Caco-2 (cell line): Measurements from ENCODE around the gene FCMR. TPM values are rescaled to one million over a fixed set of nuclear protein-coding genes. Genes with fewer than 3 reads are reported as not detected.

Source experiments
- BruUV-seq: library from RNA; stranded (reverse); fragments of 400-500 nt; replicated peaks from 2 replicates; lab custom pipeline; 2021; lab: Mats Ljungman, UMichigan
- CTCF ChIA-PET: fragments of 300-600 bp; sonication (Branson Sonifier 250); formaldehyde crosslinking; loops from one replicate; lab custom pipeline; 2022; ENCODE audit warnings: antibody characterized with exemption; lab: Charles Lee
- POLR2A ChIA-PET: fragments of 300-600 bp; sonication (Branson Sonifier 250); formaldehyde crosslinking; loops from one replicate; lab custom pipeline; 2022; ENCODE audit warnings: antibody characterized with exemption; lab: Charles Lee
- DNase-seq, 2 experiments: peaks; one replicate each; pipeline versions ENCODE4 v3.0.0 to v3.0.0-alpha.2; 2020 to 2022
- H3K27me3 ChIP-seq: replicated peaks from 2 replicates; pipeline ENCODE4 v1.6.0; 2011; ENCODE audit warnings: low read length; ENCODE audit not compliant: control insufficient read depth, insufficient read depth
- H3K36me3 ChIP-seq: 2 replicates; pipeline ENCODE4 v1.5.1; 2011; ENCODE audit warnings: low read length; ENCODE audit not compliant: control insufficient read depth, insufficient read depth
- H3K4me1 ChIP-seq: fragments of 250-450 bp; sonication (Bioruptor Pico); 2 replicates; pipeline ENCODE4 v1.5.1; 2020; ENCODE audit warnings: mild to moderate bottlenecking
- H3K4me3 ChIP-seq: 2 replicates; pipeline ENCODE4 v1.5.1; 2011; ENCODE audit warnings: low read depth, mild to moderate bottlenecking, control low read depth, low read length
- H3K9me3 ChIP-seq: fragments of 250-450 bp; sonication (Bioruptor Pico); 2 replicates; pipeline ENCODE4 v1.5.1; 2020; ENCODE audit warnings: mild to moderate bottlenecking, moderate library complexity
- H3K27ac Mint-ChIP-seq: one replicate; pipeline ENCODE4 v1.8.0; 2022; ENCODE audit warnings: mixed read lengths; ENCODE audit not compliant: unreplicated experiment
- H3K27me3 Mint-ChIP-seq: one replicate; pipeline ENCODE4 v1.8.0; 2022; ENCODE audit warnings: mixed read lengths; ENCODE audit not compliant: insufficient read depth, unreplicated experiment
- H3K36me3 Mint-ChIP-seq: one replicate; pipeline ENCODE4 v1.8.0; 2022; ENCODE audit warnings: mild to moderate bottlenecking, mixed read lengths; ENCODE audit not compliant: insufficient read depth, unreplicated experiment
- H3K4me1 Mint-ChIP-seq: one replicate; pipeline ENCODE4 v1.8.0; 2022; ENCODE audit warnings: low read depth, mixed read lengths; ENCODE audit not compliant: unreplicated experiment
- H3K4me3 Mint-ChIP-seq: one replicate; pipeline ENCODE4 v1.8.0; 2022; ENCODE audit warnings: mild to moderate bottlenecking, moderate library complexity, mixed read lengths; ENCODE audit not compliant: unreplicated experiment
- H3K9me3 Mint-ChIP-seq: one replicate; pipeline ENCODE4 v1.8.0; 2022; ENCODE audit warnings: mixed read lengths; ENCODE audit not compliant: unreplicated experiment
- intact Hi-C: fragments of 100-400 bp; cut with micrococcal nuclease; formaldehyde crosslinking; loops from one replicate; pipeline ENCODE4 v1.10.0; 2022; ENCODE audit not compliant: unreplicated experiment
- total RNA-seq: library from RNA; stranded (reverse); gene quantifications from 2 replicates; pipeline ENCODE4 v1.2.3, GENCODE V29; 2022
- TF ChIP-seq, protein P1 (sequence below), 2 experiments: fragments of 200-600 bp in 1 of 2; IDR thresholded peaks; 1 replicate in 1 of 2; 2 replicates in 1 of 2; pipeline versions ENCODE4 v1.5.1 to v1.8.0; 2011 to 2022; ENCODE audit warnings: antibody characterized with exemption in 1 of 2, control low read depth in 1 of 2, inconsistent platforms in 1 of 2, low read depth in 1 of 2, low read length in 1 of 2, mild to moderate bottlenecking in 1 of 2, moderate library complexity in 1 of 2; ENCODE audit not compliant: insufficient read depth in 1 of 2, severe bottlenecking in 1 of 2, unreplicated experiment in 1 of 2

FCMR gene
- total RNA-seq, 1 experiment from 2014 or later, result not detected

DNA sequence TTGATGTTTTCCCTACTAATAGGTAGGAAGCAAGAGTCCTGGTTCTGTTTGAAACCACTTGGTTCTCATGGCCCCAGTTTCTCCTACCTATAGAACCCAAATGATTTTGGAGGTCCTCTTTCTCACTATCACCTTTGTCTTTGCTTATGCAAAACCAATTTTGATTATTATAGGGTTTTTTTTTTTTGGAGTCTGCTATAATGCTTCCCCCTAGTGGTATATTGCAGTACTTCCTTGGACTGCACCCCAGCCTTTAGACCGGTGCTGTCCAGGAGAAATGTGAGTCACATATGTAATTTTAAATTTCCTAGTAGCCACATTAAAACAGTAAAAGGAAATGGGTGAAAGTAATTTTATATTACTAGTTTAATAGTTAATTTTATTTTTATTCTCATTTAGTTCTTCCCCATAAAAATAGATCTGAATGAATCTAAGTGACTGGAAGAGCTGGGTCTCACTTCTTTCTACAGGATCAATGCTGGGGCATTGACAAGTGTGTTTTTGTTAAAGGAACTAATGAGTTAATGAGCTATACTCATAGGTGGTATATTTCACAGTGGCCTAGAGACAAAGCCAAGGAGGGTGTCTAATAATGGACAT is 10.6 kb downstream of the FCMR start:
- intact Hi-C loops, result loop anchor here (5.0 kb wide), 2 partner anchors 44 to 59 kb away; partner anchors contain the start of gene IL20
- Mint-ChIP-seq H3K36me3 (no peaks in the 10 kb centered on the region), H3K4me3 (peak overlapping the region; percentile 76), H3K9me3 (no peaks in the 10 kb centered on the region), H3K27me3 (peaks cover 16% of the 10 kb centered on the region), H3K4me1 (peaks cover 12% of the 10 kb centered on the region), H3K27ac (no peak overlapping the region)
- 0 out of 2 replicates have a peak, but pooled peaks cover 3% of the 10 kb centered on the region for H3K4me1 ChIP-seq
- no peaks in the 10 kb centered on the region for H3K9me3 ChIP-seq
- TF ChIP-seq, protein P1, sequence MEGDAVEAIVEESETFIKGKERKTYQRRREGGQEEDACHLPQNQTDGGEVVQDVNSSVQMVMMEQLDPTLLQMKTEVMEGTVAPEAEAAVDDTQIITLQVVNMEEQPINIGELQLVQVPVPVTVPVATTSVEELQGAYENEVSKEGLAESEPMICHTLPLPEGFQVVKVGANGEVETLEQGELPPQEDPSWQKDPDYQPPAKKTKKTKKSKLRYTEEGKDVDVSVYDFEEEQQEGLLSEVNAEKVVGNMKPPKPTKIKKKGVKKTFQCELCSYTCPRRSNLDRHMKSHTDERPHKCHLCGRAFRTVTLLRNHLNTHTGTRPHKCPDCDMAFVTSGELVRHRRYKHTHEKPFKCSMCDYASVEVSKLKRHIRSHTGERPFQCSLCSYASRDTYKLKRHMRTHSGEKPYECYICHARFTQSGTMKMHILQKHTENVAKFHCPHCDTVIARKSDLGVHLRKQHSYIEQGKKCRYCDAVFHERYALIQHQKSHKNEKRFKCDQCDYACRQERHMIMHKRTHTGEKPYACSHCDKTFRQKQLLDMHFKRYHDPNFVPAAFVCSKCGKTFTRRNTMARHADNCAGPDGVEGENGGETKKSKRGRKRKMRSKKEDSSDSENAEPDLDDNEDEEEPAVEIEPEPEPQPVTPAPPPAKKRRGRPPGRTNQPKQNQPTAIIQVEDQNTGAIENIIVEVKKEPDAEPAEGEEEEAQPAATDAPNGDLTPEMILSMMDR (IDR thresholded peaks at IDR 0.05; ENCODE audit: insufficient read depth in 1 of 2, low read depth in 1 of 2, low read length in 1 of 2, severe bottlenecking in 1 of 2, unreplicated experiment in 1 of 2), result peak; percentile 82 to 85
- H3K27me3 ChIP-seq, result peaks cover 2% of the 10 kb centered on the region; the same call in 1 of the 2 replicates
- H3K36me3 ChIP-seq, result no peaks in the 10 kb centered on the region
- BruUV-seq, result no TSS peak
- ChIA-PET CTCF (interaction anchor here (0.6 to 2.7 kb wide), 6 partner anchors 8 to 252 kb away, joined by 3 to 68 read pairs (median 3); no protein-coding TSS in a partner anchor), POLR2A (interaction anchor here (0.6 kb wide), 1 partner anchor 82 kb away, joined by 10 read pairs; no protein-coding TSS in a partner anchor)
- peak in 1 of 2 experiments; percentile 61 for DNase-seq
- no peak overlapping the region for H3K4me3 ChIP-seq

DNA sequence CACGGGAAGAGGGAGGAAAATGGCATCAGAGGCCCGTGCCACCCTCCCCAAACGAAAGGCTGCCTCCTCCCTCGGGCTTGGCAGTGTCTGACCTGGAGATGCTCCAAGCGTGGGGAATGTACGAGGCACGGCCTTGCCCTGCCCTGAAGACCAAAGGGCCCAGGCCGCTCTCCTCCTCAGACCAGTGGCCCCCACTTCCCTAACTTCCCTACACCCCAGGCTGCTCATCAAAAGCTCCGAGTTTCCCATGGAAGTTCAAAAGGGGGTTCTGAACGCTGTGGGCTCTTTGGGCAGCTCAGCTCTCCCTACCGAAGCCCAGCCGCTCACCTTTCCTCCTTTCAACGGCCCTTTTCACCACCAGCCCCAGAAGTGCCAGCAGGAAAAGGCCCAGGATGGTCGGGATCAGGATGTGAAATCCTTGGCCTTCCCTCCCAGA is 11.8 kb downstream of the FCMR start:
- no peak for DNase-seq
- Mint-ChIP-seq H3K4me3 (peak overlapping the region; percentile 76), H3K4me1 (peaks cover 12% of the 10 kb centered on the region), H3K27me3 (peaks cover 22% of the 10 kb centered on the region), H3K27ac (no peak overlapping the region), H3K9me3 (no peaks in the 10 kb centered on the region), H3K36me3 (no peaks in the 10 kb centered on the region)
- ChIA-PET POLR2A (no interaction called here), CTCF (interaction anchor here (0.8 to 1.8 kb wide), 12 partner anchors 10 to 236 kb away, joined by 3 to 10 read pairs (median 3); no protein-coding TSS in a partner anchor)
- intact Hi-C loops, result loop anchor here (5.0 kb wide), 2 partner anchors 43 to 58 kb away; partner anchors contain the start of gene IL20
- peak overlapping the region; percentile 51 for H3K4me3 ChIP-seq
- no peaks in the 10 kb centered on the region for H3K36me3 ChIP-seq
- 0 out of 2 replicates have a peak, but pooled peaks cover 3% of the 10 kb centered on the region for H3K4me1 ChIP-seq
- TF ChIP-seq, protein P1 (IDR thresholded peaks at IDR 0.05; ENCODE audit: insufficient read depth in 1 of 2, low read depth in 1 of 2, low read length in 1 of 2, severe bottlenecking in 1 of 2, unreplicated experiment in 1 of 2), result no peak
- BruUV-seq, result no TSS peak
- H3K9me3 ChIP-seq, result no peaks in the 10 kb centered on the region
- H3K27me3 ChIP-seq, result peaks cover 2% of the 10 kb centered on the region

GRCh38 chr1:206909161-206909882 is 12.4 kb downstream of the FCMR start:
- Mint-ChIP-seq H3K27ac (peak overlapping the region; percentile 37), H3K27me3 (peaks cover 26% of the 10 kb centered on the region), H3K9me3 (no peaks in the 10 kb centered on the region), H3K4me3 (peak overlapping the region; percentile 76), H3K36me3 (no peaks in the 10 kb centered on the region), H3K4me1 (peaks cover 12% of the 10 kb centered on the region)
- ChIA-PET POLR2A (interaction anchor here (0.6 kb wide), 1 partner anchor 16 kb away, joined by 3 read pairs; no protein-coding TSS in a partner anchor), CTCF (interaction anchor here (0.6 to 1.8 kb wide), 16 partner anchors 9 to 235 kb away, joined by 3 to 10 read pairs (median 4); no protein-coding TSS in a partner anchor)
- intact Hi-C loops, result no loop called here
- TF ChIP-seq, protein P1 (IDR thresholded peaks at IDR 0.05; ENCODE audit: insufficient read depth in 1 of 2, low read depth in 1 of 2, low read length in 1 of 2, severe bottlenecking in 1 of 2, unreplicated experiment in 1 of 2), result no peak
- DNase-seq, result peak; percentile 50 to 72
- peak overlapping the region; percentile 51 for H3K4me3 ChIP-seq
- peaks cover 2% of the 10 kb centered on the region for H3K27me3 ChIP-seq
- 0 out of 2 replicates have a peak, but pooled peaks cover 3% of the 10 kb centered on the region for H3K4me1 ChIP-seq
- no TSS peak for BruUV-seq
- H3K9me3 ChIP-seq, result no peaks in the 10 kb centered on the region
- H3K36me3 ChIP-seq, result no peaks in the 10 kb centered on the region
